Measurements from ENCODE around the gene GNA15.

- TF ChIP-seq CTCF (IDR thresholded peaks at IDR 0.05) (peak; percentile 44 to 63 (median 54)), POLR2A (IDR thresholded peaks at IDR 0.05) (no peak)
These were observed 9.8 kb upstream of the GNA15 start for GRCh38 chr19:3125900-3126524.
